Fibroblast of skin of left quadriceps (primary cell): ENCODE results near the gene MFAP4.

Source experiments
- DNase-seq, 2 experiments: peaks; one replicate each; pipeline ENCODE4 v3.0.0-alpha.2; 2013; ENCODE audit warnings: low read depth in 2 of 2

Gene MFAP4

DNA sequence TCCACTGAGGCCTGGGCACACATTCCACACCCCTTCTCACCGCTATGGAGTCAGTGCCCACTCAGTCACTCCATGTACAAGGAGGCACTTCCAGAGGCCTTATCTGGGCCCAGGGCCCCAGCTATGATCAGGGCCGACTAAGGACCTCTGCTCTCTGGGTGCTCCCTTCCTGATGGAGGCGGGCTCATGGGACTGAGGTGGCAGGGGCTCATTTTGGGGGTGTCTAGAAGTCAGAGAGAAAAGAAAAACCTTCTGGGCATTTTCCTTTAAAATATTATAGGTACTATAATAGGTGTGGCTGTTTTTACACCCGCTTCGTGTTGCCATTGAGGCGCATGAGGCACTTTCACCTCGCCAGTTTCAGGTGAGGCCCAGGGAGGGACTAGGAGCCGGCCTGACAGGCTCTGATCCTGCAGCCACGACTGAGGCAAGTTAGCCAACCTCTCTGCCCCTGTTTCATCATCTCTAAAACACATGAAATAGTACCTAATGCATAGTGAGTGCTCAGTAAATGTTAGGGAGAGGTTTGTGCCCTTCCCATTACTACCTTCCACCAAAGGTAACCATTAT is 38.8 kb downstream of the MFAP4 start:
- no peak for DNase-seq

DNA sequence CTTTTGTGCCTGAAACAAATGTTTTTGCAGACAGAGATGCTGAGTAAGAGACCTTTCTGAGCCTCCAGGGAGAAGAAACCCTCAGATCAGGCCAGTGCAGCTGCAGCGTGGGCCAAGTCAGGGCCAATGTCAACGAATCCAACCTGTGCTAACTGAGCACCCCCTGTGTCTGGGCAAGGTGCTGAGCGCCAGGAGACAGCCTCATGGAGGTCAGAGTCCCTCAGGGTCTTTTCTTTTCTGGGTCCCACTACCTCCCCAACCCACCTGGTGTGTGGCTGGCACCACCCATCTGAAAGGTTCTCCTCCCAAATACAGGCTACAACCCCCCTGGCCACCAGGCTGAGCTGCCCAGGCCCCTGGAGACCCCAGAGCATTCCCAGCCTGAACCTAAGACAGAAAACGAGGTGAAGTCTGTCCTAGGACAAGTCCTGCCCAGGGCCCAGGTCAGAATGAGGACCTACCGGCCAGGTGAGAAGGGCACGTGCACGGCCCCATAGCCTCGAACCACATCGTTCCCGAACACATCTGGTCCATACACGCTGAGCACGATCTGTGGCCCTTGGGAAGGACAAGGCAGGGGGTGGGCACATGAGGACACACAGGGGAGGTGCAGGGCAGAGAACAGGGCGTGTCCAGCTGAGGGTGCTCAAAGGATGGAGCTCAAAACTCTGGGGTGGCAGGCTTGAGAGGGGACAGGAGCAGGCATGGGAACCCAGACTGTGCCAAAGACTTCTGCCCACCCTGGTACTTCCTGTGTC is 39.5 kb downstream of the MFAP4 start:
- no peak for DNase-seq

DNA sequence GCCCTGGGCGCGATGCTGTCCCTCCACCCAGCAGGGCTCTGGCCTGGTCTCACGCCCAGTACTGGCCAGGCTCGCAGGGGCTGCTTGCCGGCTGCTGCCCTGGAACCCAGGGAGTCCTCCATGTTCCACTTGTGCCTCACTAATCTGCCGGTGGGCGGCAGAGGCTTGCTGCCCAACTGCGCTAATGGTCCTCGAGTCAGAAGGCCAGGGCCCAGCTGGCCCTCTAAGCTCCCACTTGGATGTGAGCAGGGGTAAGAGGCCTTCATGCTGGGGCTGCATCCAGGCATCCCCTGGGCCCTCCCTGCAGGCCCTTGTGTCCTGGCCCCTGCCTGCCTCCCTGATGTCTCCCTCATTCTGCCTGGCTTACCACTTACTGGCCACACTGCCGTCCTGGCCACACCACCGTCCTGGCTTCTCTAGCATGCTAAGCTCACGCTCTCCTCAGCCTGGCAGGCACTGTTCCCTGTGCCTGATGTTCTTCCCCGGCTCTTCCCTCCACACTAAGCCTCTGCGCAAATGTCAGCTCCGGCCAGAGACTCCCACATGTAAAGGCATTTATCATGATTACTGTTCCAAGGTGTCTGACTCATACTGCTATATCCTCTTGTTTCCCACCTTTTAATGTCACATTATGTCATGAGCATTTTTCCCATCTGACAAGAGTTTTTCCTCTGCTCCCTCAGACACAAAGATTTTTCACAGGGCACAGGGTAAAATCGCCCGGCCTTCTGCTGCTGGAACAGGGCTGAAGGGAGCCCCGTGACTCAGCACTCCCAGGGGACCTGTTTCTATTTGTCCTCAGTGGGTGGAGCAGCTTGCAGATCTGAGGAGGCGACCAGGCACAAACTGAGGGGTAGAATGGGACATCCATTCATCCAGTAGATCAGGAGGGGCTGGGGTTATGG is 40.4 kb downstream of the MFAP4 start:
- DNase-seq = peak; percentile 27 to 37

GRCh38 chr17:19345486-19346350 is 41.3 kb downstream of the MFAP4 start:
- DNase-seq = no peak

DNA sequence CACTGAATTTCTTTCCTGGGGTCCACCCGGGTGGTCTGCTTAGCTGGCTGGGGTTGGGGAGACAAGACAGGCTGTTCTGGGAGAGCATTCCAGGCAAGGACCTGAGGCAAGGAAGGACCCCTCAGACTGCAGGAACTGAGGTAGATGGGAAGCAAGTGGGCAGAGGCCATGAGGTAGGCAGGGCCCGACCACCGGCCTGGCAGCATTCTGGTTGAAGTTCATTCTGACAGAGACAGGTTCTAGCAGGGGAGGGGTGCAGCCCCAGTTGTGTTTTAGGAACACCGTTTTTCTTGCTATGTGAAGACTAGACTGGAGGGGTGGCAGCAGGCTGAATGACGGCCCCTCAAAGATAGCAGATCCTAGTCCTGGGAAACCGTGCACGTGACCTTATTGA is 41.9 kb downstream of the MFAP4 start:
- DNase-seq = no peak

DNA sequence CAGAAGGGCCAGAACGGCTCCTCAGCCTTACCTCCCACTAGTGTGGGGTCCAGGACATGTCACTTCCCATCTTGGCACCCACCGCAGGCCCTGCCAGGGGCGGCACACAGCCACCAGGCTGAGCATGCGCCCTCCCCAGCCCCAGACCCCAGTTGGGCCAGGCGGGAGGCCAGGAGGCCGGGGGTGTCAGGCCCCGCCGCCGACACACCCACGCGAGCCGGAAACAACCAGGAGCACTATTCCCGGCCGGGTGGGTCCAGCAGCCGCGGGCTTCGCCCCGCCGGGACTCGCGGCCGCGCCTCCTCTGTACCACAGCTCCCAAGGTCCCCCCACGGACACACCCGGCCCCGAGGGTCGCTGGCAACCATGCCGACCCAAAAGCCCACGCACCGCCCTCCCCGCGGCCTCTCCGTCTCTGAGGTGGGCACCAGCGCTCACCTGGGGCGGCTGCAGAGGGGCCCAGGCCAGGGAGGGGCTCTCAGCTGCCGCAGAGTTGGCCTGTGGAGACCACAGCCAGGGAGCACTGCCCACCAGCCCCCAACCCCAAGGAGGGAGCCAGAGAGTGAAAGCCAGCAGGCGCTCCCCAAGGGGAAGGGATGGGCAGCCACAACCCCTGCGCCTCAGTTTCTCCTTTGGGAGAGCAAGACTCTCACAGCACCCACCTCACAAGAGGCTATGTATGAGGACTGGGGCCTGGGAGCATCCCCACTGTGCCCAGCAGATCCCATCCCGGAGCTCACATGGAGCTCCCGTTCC is 42.5 kb downstream of the MFAP4 start:
- no peak for DNase-seq

- no peak for DNase-seq
Measured at GRCh38 chr17:19343671-19344151, 43.3 kb downstream of the MFAP4 start.

DNA sequence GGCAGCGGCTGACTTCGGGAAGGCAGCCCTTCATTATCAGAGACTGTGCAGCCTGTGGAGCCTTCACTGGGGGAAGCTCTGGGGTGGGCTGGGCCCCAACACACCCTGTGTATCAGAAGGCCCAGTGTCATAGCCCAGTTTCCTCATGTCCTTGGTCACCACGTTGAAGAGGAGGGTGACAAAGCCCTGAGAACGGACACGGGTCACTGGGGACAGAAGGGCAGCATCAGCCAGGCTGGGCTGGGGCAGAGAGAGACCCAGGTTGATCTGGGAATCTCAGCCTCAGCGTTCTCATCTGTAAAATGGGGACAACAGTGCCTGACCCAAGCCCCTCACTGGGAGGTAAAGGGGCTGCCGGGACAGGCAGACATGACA is 43.7 kb downstream of the MFAP4 start:
- no peak for DNase-seq

DNA sequence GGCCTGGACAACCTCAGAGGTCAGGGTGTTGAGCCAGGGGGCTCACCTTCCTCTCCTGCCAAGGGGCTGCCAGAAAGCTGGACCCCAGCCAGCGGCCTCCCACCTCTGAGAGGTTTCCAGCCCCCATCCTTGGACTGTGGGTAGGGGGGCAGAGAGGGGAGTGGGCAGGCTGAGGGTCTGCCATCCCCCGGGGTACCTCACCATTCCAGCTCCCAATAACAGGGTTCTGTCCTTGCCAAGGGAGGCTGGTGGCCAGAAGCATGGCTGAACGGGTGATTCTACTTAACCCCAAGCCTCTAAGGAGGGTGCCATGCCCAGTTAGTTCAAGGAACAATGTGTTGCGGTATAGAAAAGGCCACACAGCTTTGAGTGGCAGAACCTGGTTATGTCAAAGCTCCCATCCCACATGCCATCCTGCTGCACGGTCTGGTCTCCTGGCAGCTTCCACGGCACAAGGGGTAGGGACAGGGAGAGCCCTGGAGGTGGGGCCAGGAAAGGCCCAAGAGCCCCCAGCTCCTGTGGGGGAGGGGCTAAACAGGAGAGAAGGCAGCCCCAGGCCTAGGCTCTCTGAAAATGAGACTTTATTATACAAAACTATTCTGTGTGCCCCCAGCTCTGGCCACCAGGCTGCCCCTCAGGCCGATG is 44.3 kb downstream of the MFAP4 start:
- DNase-seq = no peak

GRCh38 chr17:19341641-19342610 is 45.1 kb downstream of the MFAP4 start:
- peak in 1 of 2 experiments; percentile 16 for DNase-seq

DNA sequence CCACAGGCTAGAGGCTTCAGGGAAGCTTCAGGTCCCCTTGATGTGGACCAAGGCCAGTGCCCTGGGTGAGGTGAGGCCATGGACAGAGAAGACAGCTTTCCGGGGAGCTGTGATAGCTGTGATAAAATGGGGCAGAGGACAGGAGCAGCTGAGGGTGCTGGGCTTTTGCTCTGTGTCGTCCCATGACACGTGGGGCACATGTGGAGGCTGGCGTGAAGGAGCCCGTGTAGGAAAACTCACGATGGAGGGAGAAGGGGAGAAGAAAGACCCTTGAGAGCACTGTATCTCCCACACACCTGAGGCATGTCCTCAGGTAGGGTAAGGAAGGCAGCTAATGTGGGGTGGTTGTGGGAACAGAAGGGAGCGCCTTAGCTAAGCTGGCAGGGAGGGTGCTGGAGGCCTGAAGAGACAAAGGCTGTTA is 45.8 kb downstream of the MFAP4 start:
- no peak for DNase-seq

GRCh38 chr17:19339341-19339815 is 47.6 kb downstream of the MFAP4 start:
- no peak for DNase-seq

DNA sequence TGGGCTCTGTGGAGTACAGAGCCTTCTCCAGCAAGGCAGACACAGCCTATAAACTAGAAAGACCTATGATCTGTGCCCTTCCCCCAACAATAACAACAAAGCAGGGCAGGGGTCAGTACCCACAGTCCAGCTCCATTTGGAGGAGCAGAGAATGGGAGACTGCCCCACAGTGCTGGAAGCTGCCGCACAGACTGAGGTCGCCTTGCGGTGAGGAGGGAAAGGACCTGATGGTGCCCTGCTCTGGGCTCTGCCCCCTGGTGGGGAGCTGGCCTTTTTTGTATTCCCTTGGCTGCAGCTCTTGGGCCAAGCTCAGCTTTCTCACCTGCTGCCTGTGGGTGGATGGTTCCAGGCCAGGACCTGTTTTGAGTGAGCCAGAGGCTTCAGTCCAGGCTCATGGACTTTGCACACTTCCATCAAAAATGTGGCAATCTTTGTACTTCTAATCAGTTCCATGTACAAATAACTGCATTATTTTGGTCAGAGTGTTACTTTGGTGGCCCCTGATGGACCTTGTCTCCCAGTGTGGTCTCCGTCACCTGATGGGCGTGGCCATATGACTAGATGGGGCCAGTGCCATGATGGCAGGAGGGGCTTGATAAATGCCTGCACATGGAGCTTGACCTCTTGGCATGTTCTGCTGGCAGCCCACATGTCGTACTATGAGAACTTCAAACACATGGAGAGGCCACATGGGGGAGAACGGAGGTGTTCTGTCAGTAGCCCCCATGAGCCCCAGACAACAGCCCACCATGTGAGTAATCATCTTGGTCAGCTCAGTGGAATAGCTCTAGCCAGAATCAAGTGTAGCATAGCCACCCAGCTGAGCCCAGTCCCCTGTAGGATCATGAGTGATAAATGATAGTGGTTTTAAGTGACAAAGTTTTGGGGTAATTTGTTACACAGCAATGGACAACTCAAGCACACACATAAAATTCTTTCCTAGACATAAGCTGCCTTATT is 48.7 kb downstream of the MFAP4 start:
- DNase-seq = no peak

DNA sequence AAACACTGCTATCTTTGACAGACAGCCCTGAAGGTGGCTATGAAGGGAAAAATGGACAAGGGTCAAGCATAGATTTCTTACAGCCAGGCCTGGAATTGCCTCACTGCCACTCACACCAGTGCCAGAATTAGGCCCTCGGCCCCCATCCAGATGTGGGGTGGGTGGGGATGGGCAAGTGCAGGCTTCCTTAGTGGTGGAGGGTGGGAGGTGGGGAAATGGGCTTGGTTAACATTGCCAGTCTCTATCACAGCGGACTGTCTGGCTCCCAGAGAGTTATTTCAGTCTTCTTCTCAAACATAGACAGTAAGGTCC is 49.3 kb downstream of the MFAP4 start:
- DNase-seq = no peak

DNA sequence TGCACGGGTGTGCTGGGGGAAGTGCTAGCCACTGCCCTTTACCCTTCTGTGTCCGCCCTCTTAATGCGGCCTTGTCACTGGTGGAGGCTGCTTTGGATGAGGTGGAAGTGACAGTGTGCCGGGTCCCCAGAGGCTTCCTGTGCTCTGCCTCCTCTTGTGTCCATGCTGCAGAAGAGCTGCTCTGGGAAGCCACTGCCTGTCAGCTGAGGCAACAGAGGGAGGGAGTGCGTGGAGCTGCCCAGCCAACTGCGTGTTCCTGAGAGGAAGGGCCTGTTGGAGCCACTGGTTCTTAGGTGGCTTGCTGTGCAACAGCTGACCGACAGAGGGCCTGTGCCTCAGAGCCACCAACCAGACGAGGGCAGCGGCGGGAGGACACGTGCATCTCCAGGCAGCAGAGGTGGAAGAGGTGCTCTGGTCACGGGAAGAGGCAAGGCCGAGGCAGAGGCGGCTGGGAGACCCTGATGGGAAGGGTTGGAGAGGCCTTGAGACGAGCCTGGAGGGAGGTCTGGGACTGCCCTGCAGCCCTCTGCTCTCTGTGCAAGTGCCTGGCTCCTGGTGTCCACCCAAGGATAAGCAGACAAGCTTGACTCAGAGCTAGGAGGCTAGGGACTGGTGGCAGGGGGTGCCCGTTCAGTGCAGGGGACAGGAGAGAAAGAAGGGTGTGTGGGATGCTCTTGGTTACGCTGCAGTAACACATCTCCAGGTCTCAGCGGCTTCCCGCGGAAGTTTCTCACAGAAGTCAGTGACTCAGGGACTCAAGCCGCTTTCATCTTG is 49.9 kb downstream of the MFAP4 start:
- DNase-seq = no peak

DNA sequence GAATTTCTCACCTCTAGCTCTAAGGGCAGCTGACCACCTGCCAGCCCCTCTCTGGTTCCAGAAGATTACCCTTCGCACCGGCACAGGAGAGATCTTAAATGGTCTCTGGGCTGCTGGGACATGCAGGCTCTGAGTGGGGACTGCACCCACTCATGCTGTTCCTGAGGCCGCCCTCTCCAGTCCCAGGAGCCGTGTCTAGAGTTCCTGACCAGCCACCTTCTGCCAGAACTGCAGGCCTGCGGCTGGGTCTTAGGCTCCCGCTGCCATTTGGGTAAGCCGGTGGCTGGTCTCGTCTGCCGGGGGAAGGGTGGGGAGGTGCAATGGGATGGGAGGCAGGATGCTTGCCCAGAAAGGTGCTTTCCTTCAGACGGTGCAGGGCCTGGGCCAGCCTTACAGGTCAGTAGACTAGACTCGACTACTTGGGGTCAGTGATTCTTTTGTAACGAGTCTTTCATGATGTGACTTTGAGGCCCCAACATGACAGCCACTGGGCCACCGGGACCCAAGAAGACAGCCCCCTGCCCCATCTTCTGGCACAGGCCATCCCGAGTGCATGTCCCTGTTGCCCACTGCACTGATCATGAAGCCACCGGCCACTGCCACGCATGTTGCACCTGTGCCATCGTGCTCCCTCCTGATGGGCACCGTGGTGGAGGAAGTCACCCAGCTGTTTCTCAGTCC is 50.9 kb downstream of the MFAP4 start:
- no peak for DNase-seq

DNA sequence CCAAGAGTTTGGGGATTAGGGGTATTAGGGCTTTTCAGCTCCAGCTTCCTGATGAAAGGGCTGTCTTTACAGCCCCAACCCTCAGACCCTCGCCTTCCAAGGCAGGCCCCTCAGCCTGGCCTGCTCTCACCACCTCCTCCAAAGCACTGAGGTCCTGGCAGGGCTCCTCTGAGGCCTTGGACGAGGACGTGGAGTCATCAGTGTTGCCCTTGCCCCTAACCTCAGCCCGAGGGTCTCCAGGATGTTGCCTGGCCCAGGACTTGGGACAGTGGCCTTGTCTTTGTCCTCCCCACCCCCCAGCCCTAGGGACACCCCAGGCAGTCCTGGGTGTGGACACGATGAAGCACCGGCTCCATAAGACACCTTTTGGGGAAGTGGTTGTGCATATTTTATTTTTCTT is 52.7 kb downstream of the MFAP4 start:
- DNase-seq = no peak
